SK-N-SH (cell line): ENCODE results near the gene GRM1. TPM values are rescaled to one million over a fixed set of nuclear protein-coding genes. Genes with fewer than 3 reads are reported as not detected.

ENCODE experiments used
- CTCF ChIA-PET: fragments of 300-600, 350-600 bp; formaldehyde crosslinking; extraction: SDS; loops from one replicate; lab custom pipeline; 2021; lab: Yijun Ruan, JAX
- POLR2A ChIA-PET: fragments of 350-600 bp; sonication (Branson Sonifier 250); formaldehyde crosslinking; extraction: SDS; loops from one replicate; lab custom pipeline; 2020; ENCODE audit warnings: antibody characterized with exemption, inconsistent platforms; lab: Yijun Ruan, JAX
- DNase-seq: peaks from one replicate; pipeline ENCODE4 v3.0.0; 2012
- H2AFZ ChIP-seq: fragments of 200-600 bp; sonication (generic); 2 replicates; pipeline ENCODE4 v1.8.1; 2016; ENCODE audit warnings: antibody characterized with exemption, mild to moderate bottlenecking, low read depth
- H3F3A ChIP-seq: fragments of 200-600 bp; sonication (generic); replicated peaks from 2 replicates; pipeline ENCODE3; 2016; ENCODE audit warnings: antibody characterized with exemption, mild to moderate bottlenecking; ENCODE audit not compliant: insufficient read depth
- H3K27ac ChIP-seq, 2 experiments: fragments of 200-500 bp in 1 of 2; fragments of 200-600 bp in 1 of 2; sonication (Bioruptor generic) in 1 of 2; sonication (generic), shearing (Covaris generic) in 1 of 2; 2 replicates each; pipeline versions ENCODE4 v1.5.1 to v1.6.1; 2014 to 2016; ENCODE audit warnings: low read depth in 2 of 2, inconsistent platforms in 1 of 2, low read length in 1 of 2, mild to moderate bottlenecking in 1 of 2, mixed read lengths in 1 of 2
- H3K27me3 ChIP-seq: fragments of 200-600 bp; sonication (generic), shearing (Covaris generic); 2 replicates; pipeline ENCODE4 v1.6.1; 2016; ENCODE audit warnings: mixed run types; ENCODE audit not compliant: insufficient read depth
- H3K36me3 ChIP-seq, 2 experiments: fragments of 200-500 bp in 1 of 2; fragments of 200-600 bp in 1 of 2; sonication (Bioruptor generic) in 1 of 2; sonication (generic) in 1 of 2; replicated peaks in 1 of 2; 2 replicates each; pipeline versions ENCODE3 to v1.5.1; 2014 to 2016; ENCODE audit warnings: low read length in 1 of 2, mild to moderate bottlenecking in 1 of 2; ENCODE audit not compliant: insufficient read depth in 2 of 2, control insufficient read depth in 1 of 2
- H3K4me1 ChIP-seq, 2 experiments: fragments of 200-500 bp in 1 of 2; fragments of 200-600 bp in 1 of 2; sonication (Bioruptor generic) in 1 of 2; sonication (generic), shearing (Covaris generic) in 1 of 2; 2 replicates each; pipeline versions ENCODE4 v1.5.1 to v1.6.1; 2014 to 2016; ENCODE audit warnings: low read depth in 1 of 2, low read length in 1 of 2, mixed run types in 1 of 2; ENCODE audit not compliant: insufficient read depth in 2 of 2, control insufficient read depth in 1 of 2
- H3K4me2 ChIP-seq: fragments of 200-600 bp; sonication (generic), shearing (Covaris generic); 2 replicates; pipeline ENCODE4 v1.6.1; 2017; ENCODE audit warnings: mixed run types
- H3K4me3 ChIP-seq, 2 experiments: fragments of 200-500 bp in 1 of 2; fragments of 200-600 bp in 1 of 2; sonication (Bioruptor generic) in 1 of 2; sonication (generic), shearing (Covaris generic) in 1 of 2; 2 replicates each; pipeline versions ENCODE4 v1.5.1 to v1.8.1; 2014 to 2016; ENCODE audit warnings: low read depth in 2 of 2, inconsistent platforms in 1 of 2, low read length in 1 of 2, mild to moderate bottlenecking in 1 of 2, mixed read lengths in 1 of 2, moderate library complexity in 1 of 2
- H3K79me2 ChIP-seq: fragments of 200-600 bp; sonication (generic); 2 replicates; pipeline ENCODE4 v1.8.1; 2017; ENCODE audit warnings: mild to moderate bottlenecking; ENCODE audit not compliant: insufficient read depth
- H3K9ac ChIP-seq: fragments of 200-600 bp; sonication (generic); 2 replicates; pipeline ENCODE4 v1.6.1; 2017; ENCODE audit warnings: mixed run types
- H3K9me2 ChIP-seq: fragments of 200-600 bp; sonication (generic); 2 replicates; pipeline ENCODE4 v1.6.1; 2017; ENCODE audit warnings: mixed run types
- H3K9me3 ChIP-seq: fragments of 200-600 bp; sonication (generic); 2 replicates; pipeline ENCODE4 v1.6.1; 2017; ENCODE audit warnings: mixed run types, mild to moderate bottlenecking, moderate library complexity
- H4K20me1 ChIP-seq: fragments of 200-600 bp; sonication (generic); 2 replicates; pipeline ENCODE4 v1.6.1; 2017; ENCODE audit warnings: mild to moderate bottlenecking, mixed run types; ENCODE audit not compliant: insufficient read depth
- CHD2 ChIP-seq: fragments of 150-350 bp; IDR thresholded peaks from 2 replicates; pipeline ENCODE4 v1.6.1; 2018; ENCODE audit warnings: low read length; ENCODE audit not compliant: partially characterized antibody
- ELF1 ChIP-seq: IDR thresholded peaks from 2 replicates; pipeline ENCODE4 v1.4.0; 2012
- EP300 ChIP-seq, 2 experiments: IDR thresholded peaks; 2 replicates each; pipeline versions ENCODE4 v1.4.0 to v1.6.1; 2012; ENCODE audit warnings: borderline replicate concordance in 1 of 2, low read depth in 1 of 2, low read length in 1 of 2
- EZH2phosphoT487 ChIP-seq: fragments of 200-600 bp; sonication (generic); IDR thresholded peaks from 2 replicates; pipeline ENCODE4 v1.6.1; 2017; ENCODE audit warnings: low read depth, mixed run types, mild to moderate bottlenecking, antibody characterized with exemption, moderate library complexity, borderline replicate concordance
- GATA2 ChIP-seq: sonication (generic); formaldehyde crosslinking; IDR thresholded peaks from 2 replicates; pipeline ENCODE4 v1.5.0; 2020; ENCODE audit warnings: mild to moderate bottlenecking, missing genetic modification reagents
- MAX ChIP-seq: IDR thresholded peaks from 2 replicates; pipeline ENCODE4 v1.4.0; 2012; ENCODE audit warnings: low read depth
- MEF2A ChIP-seq: IDR thresholded peaks from 2 replicates; pipeline ENCODE4 v1.4.0; 2012; ENCODE audit warnings: low read depth, borderline replicate concordance
- PBX3 ChIP-seq: IDR thresholded peaks from 2 replicates; pipeline ENCODE4; 2012
- POLR2AphosphoS5 ChIP-seq: IDR thresholded peaks from 2 replicates; pipeline ENCODE4 v1.6.1; 2012; ENCODE audit warnings: low read depth, low read length
- RAD21 ChIP-seq: IDR thresholded peaks from 2 replicates; pipeline ENCODE4 v1.6.1; 2012; ENCODE audit warnings: mild to moderate bottlenecking, low read length
- RCOR1 ChIP-seq: fragments of 150-350 bp; IDR thresholded peaks from 2 replicates; pipeline ENCODE4 v1.6.1; 2017; ENCODE audit warnings: antibody characterized with exemption, low read length
- RFX5 ChIP-seq: IDR thresholded peaks from 2 replicates; pipeline ENCODE4 v1.6.1; 2012; ENCODE audit warnings: mild to moderate bottlenecking, improper control_type of control experiment, low read length
- RXRA ChIP-seq: IDR thresholded peaks from 2 replicates; pipeline ENCODE4 v1.4.0; 2012; ENCODE audit warnings: low read depth, mild to moderate bottlenecking, borderline replicate concordance
- SIN3A ChIP-seq: IDR thresholded peaks from 2 replicates; pipeline ENCODE4 v1.6.1; 2012; ENCODE audit warnings: low read depth, mild to moderate bottlenecking, low read length, moderate library complexity, borderline replicate concordance
- SMC3 ChIP-seq: IDR thresholded peaks from 2 replicates; pipeline ENCODE4 v1.6.1; 2012; ENCODE audit warnings: low read depth, low read length, improper control_type of control experiment
- TAF1 ChIP-seq: IDR thresholded peaks from 2 replicates; pipeline ENCODE4 v1.6.1; 2012; ENCODE audit warnings: low read depth, mild to moderate bottlenecking, low read length, moderate library complexity, borderline replicate concordance
- TEAD4 ChIP-seq: IDR thresholded peaks from 2 replicates; pipeline ENCODE4 v1.4.0; 2012; ENCODE audit warnings: mild to moderate bottlenecking, borderline replicate concordance; ENCODE audit not compliant: insufficient read depth
- ZBTB33 ChIP-seq: IDR thresholded peaks from 2 replicates; pipeline ENCODE4 v1.4.0; 2012; ENCODE audit warnings: low read depth, borderline replicate concordance
- WGBS: methylation state at CpG from one replicate; pipeline ENCODE4 v1.1.6; 2017; ENCODE audit warnings: low lambda C conversion rate; 5-methylcytosine and 5-hydroxymethylcytosine counted together
- polyA plus RNA-seq, 3 experiments: library from polyadenylated mRNA; depleted of rRNA; stranded (reverse); fragments of >200 nt; gene quantifications; 2 replicates each; pipeline ENCODE4 v1.2.3, GENCODE V29; 2012
- TF ChIP-seq, protein P1 (sequence below): fragments of 150-350 bp; IDR thresholded peaks from 2 replicates; pipeline ENCODE4 v1.6.1; 2017; ENCODE audit warnings: antibody characterized with exemption, low read length, low read depth, borderline replicate concordance

The GRM1 gene
- polyA plus RNA-seq, 1 of the 3 experiments (the other 2 are of a cell fraction): 0.05 TPM

DNA sequence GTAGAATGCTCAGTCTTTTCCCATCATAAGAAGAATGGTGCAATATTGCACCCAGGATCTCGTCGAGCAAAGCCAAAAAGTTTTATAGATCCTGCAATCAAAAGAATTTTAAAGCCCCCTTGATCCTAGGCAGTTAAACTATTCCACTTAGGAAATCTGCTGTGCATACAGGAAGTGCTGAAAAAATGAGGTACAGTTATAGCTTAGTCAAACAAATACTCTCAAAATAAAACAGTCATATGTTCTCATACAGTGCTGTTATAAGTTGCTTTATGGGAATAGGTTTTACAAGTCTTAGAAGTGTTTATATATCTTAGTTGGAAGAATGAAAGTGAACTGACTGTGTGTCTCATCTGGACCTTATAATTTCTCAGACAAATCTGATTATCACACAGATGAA is 282.2 kb downstream of the GRM1 start:
- Histone ChIP-seq H3K9me2 (no peaks in the 10 kb centered on the region), H3K9me3 (no peaks in the 10 kb centered on the region), H3K79me2 (no peaks in the 10 kb centered on the region), H3K27ac (no peak overlapping the region), H4K20me1 (no peaks in the 10 kb centered on the region), H2AFZ (no peak overlapping the region), H3K27me3 (no peaks in the 10 kb centered on the region), H3K4me1 (no peaks in the 10 kb centered on the region), H3K9ac (no peak overlapping the region), H3F3A (no peaks in the 10 kb centered on the region), H3K36me3 (no peaks in the 10 kb centered on the region), H3K4me2 (no peak overlapping the region), H3K4me3 (no peak overlapping the region)
- ChIA-PET POLR2A (no interaction called here), CTCF (no interaction called here)
- no peak for DNase-seq
- WGBS: 88% methylated on average over 2 of the region's 2 CpGs
- TF ChIP-seq, protein P1, sequence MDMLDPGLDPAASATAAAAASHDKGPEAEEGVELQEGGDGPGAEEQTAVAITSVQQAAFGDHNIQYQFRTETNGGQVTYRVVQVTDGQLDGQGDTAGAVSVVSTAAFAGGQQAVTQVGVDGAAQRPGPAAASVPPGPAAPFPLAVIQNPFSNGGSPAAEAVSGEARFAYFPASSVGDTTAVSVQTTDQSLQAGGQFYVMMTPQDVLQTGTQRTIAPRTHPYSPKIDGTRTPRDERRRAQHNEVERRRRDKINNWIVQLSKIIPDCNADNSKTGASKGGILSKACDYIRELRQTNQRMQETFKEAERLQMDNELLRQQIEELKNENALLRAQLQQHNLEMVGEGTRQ: no peak
- TF ChIP-seq SIN3A (no peak), MEF2A (no peak), RCOR1 (no peak), EZH2phosphoT487 (no peak), TAF1 (no peak), RFX5 (no peak), TEAD4 (no peak), MAX (no peak), GATA2 (CRISPR knock-in tag) (no peak), SMC3 (no peak), RXRA (no peak), ELF1 (no peak), POLR2AphosphoS5 (no peak), PBX3 (no peak), ZBTB33 (no peak), RAD21 (no peak), EP300 (IDR thresholded peaks at IDR 0.05; ENCODE audit: borderline replicate concordance in 1 of 2, low read depth in 1 of 2, low read length in 1 of 2) (no peak), CHD2 (no peak)
